ENCODE results near the gene FAM110A.
"Not testable (repeated sequence)": the region's sequence is repeated elsewhere in the genome, so short reads cannot be mapped to it uniquely, and the experiment has no call there.

The FAM110A gene

DNA sequence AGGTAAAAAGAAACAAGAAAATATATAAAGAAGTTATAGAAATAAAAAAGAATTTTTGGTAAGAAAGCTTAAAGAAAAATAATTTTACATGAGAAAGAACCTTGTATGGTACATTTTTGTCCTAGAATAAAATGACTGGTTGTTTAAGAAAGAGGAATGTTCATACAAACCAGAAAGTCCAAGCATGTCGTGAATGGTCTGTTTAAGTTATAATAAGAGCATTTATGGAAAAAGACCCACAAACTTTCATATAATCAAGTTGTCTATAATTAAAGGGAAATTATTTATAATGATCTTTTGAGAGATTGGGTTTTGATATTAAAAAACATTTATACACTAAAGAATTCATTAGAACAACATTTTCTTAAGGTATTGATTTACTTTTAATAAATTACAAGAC, 27.8 kb upstream of the FAM110A start:
- no peak for DNase-seq (ENCODE audit: extremely low read depth, low read depth)
- TF ChIP-seq, protein P1, sequence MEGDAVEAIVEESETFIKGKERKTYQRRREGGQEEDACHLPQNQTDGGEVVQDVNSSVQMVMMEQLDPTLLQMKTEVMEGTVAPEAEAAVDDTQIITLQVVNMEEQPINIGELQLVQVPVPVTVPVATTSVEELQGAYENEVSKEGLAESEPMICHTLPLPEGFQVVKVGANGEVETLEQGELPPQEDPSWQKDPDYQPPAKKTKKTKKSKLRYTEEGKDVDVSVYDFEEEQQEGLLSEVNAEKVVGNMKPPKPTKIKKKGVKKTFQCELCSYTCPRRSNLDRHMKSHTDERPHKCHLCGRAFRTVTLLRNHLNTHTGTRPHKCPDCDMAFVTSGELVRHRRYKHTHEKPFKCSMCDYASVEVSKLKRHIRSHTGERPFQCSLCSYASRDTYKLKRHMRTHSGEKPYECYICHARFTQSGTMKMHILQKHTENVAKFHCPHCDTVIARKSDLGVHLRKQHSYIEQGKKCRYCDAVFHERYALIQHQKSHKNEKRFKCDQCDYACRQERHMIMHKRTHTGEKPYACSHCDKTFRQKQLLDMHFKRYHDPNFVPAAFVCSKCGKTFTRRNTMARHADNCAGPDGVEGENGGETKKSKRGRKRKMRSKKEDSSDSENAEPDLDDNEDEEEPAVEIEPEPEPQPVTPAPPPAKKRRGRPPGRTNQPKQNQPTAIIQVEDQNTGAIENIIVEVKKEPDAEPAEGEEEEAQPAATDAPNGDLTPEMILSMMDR (IDR thresholded peaks at IDR 0.05; ENCODE audit: low read depth, low read length): no peak

DNA sequence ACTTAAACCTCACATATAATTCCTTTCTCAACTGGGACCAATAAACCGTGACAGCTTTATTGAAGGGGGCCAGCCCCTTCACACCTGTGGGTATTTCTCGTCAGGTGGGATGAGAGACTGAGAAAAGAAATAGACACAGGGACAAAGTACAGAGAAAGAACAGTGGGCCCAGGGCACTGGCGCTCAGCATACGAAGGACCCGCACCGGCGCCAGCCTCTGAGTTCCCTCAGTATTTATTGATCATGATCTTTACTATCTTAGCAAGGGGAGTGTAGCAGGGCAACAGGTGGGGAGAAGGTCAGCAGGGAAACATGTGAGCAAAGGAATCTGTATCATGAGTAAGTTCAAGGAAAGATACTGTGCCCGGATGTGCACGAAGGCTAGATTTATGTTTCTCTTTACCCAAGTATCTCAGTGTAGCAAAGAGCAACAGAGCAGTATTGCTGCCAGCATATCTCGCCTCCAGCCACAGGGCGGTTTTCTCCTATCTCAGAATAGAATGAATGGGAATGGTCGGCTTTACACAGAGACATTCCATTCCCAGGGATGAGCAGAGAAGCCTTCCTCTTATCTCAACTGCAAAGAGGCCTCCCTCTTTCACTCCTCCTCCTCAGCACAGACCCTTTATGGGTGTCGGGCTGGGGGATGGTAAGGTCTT, 21.6 kb upstream of the FAM110A start:
- not testable (repeated sequence) for DNase-seq (ENCODE audit: extremely low read depth, low read depth)

DNA sequence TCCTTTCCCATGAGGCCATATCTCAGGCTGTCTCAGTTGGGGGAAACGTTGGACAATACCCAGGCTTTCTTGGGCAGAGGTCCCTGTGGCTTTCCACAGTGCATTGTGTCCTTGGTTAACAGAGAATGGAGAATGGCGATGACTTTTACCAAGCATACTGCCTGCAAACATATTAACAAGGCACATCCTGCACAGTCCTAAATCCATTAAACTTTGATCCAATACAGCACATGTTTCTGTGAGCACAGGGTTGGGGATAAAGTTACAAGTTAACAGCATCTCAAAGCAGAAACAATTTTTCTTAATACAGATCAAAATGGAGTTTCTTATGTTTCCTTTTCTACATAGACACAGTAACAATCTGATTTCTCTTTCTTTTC, 21.1 kb upstream of the FAM110A start:
- DNase-seq (ENCODE audit: extremely low read depth, low read depth): not testable (repeated sequence)

DNA sequence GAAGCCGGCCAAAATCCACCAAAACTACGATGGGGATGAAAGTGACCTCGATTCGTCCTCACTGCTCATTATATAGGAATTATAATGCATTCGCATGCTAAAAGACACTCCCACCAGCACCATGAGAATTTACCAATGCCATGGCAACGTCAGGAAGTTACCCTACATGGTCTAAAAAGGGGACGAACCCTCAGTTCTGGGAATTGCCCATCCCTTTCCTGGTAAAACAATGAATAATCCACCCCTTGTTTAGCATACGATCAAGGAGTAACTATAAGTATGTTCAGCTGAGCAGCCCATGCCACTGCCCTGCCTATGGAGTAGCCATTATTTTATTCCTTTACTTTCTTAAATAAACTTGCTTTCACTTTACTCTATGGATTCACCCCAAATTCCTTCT, 20.1 kb upstream of the FAM110A start:
- TF ChIP-seq, protein P1 (IDR thresholded peaks at IDR 0.05; ENCODE audit: low read depth, low read length): no peak
- DNase-seq (ENCODE audit: extremely low read depth, low read depth): no peak

DNA sequence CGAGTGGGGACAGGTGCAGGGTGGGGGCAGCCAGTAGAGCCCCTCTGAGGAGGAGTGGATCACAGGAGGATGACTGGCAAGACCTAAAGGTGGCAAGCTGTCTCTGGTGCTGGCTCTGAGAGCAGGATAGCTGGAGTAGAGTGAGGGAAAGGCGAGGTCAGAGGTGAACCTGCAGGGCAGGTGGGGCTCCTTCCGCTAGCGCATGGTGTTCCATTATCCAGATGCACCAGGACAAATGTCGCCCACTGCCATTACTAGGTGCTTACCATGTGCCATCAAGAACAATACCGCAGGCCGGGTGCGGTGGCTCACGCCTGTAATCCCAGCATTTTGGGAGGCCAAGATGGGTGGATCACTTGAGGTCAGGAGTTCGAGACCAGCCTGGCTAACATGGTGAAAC, 18.3 kb upstream of the FAM110A start:
- TF ChIP-seq, protein P1 (IDR thresholded peaks at IDR 0.05; ENCODE audit: low read depth, low read length): no peak
- DNase-seq (ENCODE audit: extremely low read depth, low read depth): no peak

DNA sequence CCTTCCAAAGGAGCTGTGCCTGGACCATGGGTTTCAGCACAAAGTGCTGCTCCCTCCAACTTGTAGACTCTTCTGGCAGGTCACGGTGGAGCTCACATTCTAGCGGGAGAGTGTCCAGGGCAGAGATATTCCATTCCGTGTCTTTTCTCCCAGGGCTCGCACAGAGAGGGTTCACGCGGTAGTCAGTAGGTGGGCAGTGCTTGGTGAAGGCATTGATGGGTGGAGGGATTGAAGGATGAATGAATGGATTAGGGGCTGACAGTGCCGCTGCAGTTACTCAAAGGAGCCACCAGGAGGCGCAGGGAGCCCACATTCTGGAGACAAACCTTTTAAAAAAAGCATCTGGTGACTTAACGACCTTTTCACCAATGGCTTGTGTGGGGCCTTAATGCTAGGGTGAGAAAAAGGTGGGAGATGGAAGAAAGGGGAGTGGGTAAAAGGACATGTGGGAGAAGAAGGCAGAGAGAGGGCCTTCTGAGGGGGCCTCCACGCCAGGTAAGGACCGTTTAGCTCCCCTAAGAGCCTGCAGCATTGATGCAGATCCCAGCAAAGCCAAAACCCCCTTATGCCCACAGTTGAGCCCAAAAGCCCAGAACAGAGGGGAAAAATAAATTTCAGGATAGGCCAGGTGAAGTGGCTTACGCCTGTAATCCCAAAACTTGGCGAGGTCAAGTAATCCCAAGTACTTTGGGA, 17.5 kb upstream of the FAM110A start:
- TF ChIP-seq, protein P1 (IDR thresholded peaks at IDR 0.05; ENCODE audit: low read depth, low read length): no peak; the same call in none of the 2 replicates
- no peak for DNase-seq (ENCODE audit: extremely low read depth, low read depth)

DNA sequence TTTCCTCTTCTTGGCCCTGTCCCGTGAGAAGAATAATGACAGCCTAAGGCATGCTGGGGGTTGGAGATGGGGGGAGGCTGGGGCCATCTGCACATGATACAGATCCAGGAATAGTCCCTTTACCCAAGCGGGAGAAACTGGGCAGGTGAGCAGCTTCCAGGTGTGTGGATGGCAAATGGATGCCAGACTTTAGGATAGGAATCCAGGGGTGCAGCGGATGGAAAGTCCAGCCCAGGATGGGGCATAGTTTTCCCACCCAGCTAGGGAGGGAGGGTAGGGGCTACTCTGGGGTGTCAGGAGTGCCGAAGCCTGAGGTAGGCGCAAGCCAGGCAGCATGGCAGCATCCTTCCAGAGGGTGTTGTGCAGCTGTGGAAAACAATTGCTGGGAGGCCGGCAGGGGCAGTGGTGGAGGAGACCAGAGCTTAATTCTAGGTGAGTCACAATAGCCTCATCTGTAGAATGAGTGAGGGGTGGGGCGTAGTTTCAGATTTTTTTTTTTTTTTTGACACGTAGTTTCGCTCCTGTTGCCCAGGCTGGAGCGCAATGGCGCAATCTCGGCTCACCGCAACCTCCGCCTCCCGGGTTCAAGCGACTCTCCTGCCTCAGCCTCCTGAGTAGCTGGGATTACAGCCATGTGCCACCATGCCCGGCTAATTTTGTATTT, 15.4 kb upstream of the FAM110A start:
- TF ChIP-seq, protein P1 (IDR thresholded peaks at IDR 0.05; ENCODE audit: low read depth, low read length): no peak
- no peak for DNase-seq (ENCODE audit: extremely low read depth, low read depth)

DNA sequence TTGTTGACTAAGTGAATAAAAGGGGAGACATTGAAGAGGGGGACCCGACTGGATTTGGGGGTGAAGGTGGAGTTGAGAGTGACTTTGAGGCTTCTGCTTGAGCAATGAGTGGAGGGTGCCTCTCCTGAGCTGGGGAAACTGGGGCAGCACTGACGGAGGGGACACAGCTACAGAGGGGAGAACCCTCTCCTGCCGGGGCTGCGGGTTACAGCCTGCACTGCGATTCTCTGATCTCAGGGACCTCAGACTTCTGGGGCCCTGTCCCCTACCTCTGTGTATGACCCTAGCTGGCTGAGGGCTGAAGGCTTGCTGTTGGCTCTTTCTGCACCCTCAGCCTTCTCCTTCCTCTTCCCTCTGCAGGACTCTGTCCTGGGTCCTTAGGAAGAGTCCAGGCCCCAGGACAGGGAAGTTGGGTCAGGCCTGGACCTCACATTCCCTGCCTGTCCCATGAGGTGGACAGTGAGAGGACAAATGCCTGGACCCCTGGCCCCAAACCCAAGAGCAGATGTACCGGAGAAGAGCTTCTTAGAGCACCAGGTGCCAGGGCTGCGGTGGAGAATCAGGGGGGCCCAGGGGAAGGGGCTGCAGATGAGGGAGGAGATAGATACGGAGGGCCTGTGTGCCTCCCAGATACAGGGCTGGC, 13.7 kb upstream of the FAM110A start:
- TF ChIP-seq, protein P1 (IDR thresholded peaks at IDR 0.05; ENCODE audit: low read depth, low read length): no peak
- DNase-seq (ENCODE audit: extremely low read depth, low read depth): no peak

All from AG09319 (cell line).